ENCODE data around the gene FHIT. TPM values are rescaled to one million over a fixed set of nuclear protein-coding genes. Genes with fewer than 3 reads are reported as not detected.

FHIT gene
- total and polyA plus RNA-seq, 10 of the 15 experiments (the other 5 are each of a cell fraction or from before 2014, with no cell fraction given): 4.2 to 14.9 (median 9.4) TPM

- ChIA-PET CTCF (no interaction called here), POLR2A (no interaction called here)
- H3K4me2 ChIP-seq (ENCODE audit: control insufficient read depth, insufficient read depth): no peak overlapping the region
- TF ChIP-seq, protein P1, sequence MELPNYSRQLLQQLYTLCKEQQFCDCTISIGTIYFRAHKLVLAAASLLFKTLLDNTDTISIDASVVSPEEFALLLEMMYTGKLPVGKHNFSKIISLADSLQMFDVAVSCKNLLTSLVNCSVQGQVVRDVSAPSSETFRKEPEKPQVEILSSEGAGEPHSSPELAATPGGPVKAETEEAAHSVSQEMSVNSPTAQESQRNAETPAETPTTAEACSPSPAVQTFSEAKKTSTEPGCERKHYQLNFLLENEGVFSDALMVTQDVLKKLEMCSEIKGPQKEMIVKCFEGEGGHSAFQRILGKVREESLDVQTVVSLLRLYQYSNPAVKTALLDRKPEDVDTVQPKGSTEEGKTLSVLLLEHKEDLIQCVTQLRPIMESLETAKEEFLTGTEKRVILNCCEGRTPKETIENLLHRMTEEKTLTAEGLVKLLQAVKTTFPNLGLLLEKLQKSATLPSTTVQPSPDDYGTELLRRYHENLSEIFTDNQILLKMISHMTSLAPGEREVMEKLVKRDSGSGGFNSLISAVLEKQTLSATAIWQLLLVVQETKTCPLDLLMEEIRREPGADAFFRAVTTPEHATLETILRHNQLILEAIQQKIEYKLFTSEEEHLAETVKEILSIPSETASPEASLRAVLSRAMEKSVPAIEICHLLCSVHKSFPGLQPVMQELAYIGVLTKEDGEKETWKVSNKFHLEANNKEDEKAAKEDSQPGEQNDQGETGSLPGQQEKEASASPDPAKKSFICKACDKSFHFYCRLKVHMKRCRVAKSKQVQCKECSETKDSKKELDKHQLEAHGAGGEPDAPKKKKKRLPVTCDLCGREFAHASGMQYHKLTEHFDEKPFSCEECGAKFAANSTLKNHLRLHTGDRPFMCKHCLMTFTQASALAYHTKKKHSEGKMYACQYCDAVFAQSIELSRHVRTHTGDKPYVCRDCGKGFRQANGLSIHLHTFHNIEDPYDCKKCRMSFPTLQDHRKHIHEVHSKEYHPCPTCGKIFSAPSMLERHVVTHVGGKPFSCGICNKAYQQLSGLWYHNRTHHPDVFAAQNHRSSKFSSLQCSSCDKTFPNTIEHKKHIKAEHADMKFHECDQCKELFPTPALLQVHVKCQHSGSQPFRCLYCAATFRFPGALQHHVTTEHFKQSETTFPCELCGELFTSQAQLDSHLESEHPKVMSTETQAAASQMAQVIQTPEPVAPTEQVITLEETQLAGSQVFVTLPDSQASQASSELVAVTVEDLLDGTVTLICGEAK (IDR thresholded peaks at IDR 0.05; ENCODE audit: borderline replicate concordance): no peak
- TF ChIP-seq MYC (IDR thresholded peaks at IDR 0.05; ENCODE audit: insufficient read depth, insufficient read length, insufficient replicate concordance, low read length, severe bottlenecking) (no peak), IKZF1 (conservative IDR thresholded peaks at IDR 0.05) (no peak), TCF12 (IDR thresholded peaks at IDR 0.05; ENCODE audit: low read depth, low read length) (no peak), SREBF1 (IDR thresholded peaks at IDR 0.05; ENCODE audit: low read length) (no peak), NKRF (conservative IDR thresholded peaks at IDR 0.05) (no peak), ZSCAN29 (IDR thresholded peaks at IDR 0.05) (no peak), CBX5 (IDR thresholded peaks at IDR 0.05; ENCODE audit: low read depth) (no peak), CBX3 (IDR thresholded peaks at IDR 0.05; ENCODE audit: borderline replicate concordance, low read depth) (no peak), BCL11A (IDR thresholded peaks at IDR 0.05; ENCODE audit: low read depth, low read length) (no peak), ZNF384 (IDR thresholded peaks at IDR 0.05; ENCODE audit: borderline replicate concordance, low read depth, low read length) (no peak), ZBED1 (IDR thresholded peaks at IDR 0.05; ENCODE audit: borderline replicate concordance) (no peak), RBBP5 (conservative IDR thresholded peaks at IDR 0.05) (no peak)
- TF ChIP-seq, protein P2, sequence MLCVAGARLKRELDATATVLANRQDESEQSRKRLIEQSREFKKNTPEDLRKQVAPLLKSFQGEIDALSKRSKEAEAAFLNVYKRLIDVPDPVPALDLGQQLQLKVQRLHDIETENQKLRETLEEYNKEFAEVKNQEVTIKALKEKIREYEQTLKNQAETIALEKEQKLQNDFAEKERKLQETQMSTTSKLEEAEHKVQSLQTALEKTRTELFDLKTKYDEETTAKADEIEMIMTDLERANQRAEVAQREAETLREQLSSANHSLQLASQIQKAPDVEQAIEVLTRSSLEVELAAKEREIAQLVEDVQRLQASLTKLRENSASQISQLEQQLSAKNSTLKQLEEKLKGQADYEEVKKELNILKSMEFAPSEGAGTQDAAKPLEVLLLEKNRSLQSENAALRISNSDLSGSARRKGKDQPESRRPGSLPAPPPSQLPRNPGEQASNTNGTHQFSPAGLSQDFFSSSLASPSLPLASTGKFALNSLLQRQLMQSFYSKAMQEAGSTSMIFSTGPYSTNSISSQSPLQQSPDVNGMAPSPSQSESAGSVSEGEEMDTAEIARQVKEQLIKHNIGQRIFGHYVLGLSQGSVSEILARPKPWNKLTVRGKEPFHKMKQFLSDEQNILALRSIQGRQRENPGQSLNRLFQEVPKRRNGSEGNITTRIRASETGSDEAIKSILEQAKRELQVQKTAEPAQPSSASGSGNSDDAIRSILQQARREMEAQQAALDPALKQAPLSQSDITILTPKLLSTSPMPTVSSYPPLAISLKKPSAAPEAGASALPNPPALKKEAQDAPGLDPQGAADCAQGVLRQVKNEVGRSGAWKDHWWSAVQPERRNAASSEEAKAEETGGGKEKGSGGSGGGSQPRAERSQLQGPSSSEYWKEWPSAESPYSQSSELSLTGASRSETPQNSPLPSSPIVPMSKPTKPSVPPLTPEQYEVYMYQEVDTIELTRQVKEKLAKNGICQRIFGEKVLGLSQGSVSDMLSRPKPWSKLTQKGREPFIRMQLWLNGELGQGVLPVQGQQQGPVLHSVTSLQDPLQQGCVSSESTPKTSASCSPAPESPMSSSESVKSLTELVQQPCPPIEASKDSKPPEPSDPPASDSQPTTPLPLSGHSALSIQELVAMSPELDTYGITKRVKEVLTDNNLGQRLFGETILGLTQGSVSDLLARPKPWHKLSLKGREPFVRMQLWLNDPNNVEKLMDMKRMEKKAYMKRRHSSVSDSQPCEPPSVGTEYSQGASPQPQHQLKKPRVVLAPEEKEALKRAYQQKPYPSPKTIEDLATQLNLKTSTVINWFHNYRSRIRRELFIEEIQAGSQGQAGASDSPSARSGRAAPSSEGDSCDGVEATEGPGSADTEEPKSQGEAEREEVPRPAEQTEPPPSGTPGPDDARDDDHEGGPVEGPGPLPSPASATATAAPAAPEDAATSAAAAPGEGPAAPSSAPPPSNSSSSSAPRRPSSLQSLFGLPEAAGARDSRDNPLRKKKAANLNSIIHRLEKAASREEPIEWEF (IDR thresholded peaks at IDR 0.05; ENCODE audit: insufficient replicate concordance, low read depth, low read length): no peak
Measured at GRCh38 chr3:59754456-59755129, 1496.7 kb downstream of the FHIT start.

More at GRCh38 chr3:59754456-59755129, 1496.7 kb downstream of the FHIT start:
- intact Hi-C loops (cut with micrococcal nuclease; ENCODE audit: unreplicated experiment): no loop called here
- FAIRE-seq: no peak
- ATAC-seq: no peak
- WGBS (ENCODE audit: insufficient coverage, insufficient replicate concordance, low lambda C conversion rate, missing lambda C conversion rate): 80% methylated on average over 4 of the region's 4 CpGs
- Histone ChIP-seq H3K9me3 (replicated peaks; ENCODE audit: control insufficient read depth, insufficient read depth, low read length) (no peaks in the 10 kb centered on the region), H3K27ac (ENCODE audit: control insufficient read depth, insufficient read depth) (no peak overlapping the region), H3K36me3 (ENCODE audit: control insufficient read depth in 2 of 2, insufficient read depth in 2 of 2, low read length in 1 of 2) (no peaks in the 10 kb centered on the region), H3K4me3 (no peak overlapping the region), H3K27me3 (replicated peaks in 1 of 2; ENCODE audit: control insufficient read depth in 2 of 2, insufficient read depth in 2 of 2, low read length in 1 of 2) (no peaks in the 10 kb centered on the region), H2AFZ (ENCODE audit: control insufficient read depth, low read depth, low read length) (no peak overlapping the region), H3K79me2 (ENCODE audit: control insufficient read depth, insufficient read depth, low read length) (no peaks in the 10 kb centered on the region), H3K9ac (ENCODE audit: control insufficient read depth, insufficient read depth, low read length) (no peak overlapping the region), H4K20me1 (ENCODE audit: control insufficient read depth, insufficient read depth) (no peaks in the 10 kb centered on the region), H3K4me1 (ENCODE audit: control insufficient read depth, insufficient read depth, low read length) (no peaks in the 10 kb centered on the region)
- in situ Hi-C loops (cut with MboI): no loop called here
- no TSS peak for BruUV-seq (replicated peaks)
- ChIA-PET RAD21 (ENCODE audit: unreplicated experiment) (no interaction called here), SMC1A (ENCODE audit: uncharacterized antibody, unreplicated experiment) (no interaction called here)
- DNase-seq (ENCODE audit: low read depth, low spot score): no peak
